Inflammatory macrophage (primary cell): ENCODE measurements around the gene BTN2A1.

Experiments used
- DNase-seq, 2 donors: peaks; one replicate each; pipeline ENCODE4 v3.0.0-alpha.2; 2020 to 2022

Gene BTN2A1

DNA sequence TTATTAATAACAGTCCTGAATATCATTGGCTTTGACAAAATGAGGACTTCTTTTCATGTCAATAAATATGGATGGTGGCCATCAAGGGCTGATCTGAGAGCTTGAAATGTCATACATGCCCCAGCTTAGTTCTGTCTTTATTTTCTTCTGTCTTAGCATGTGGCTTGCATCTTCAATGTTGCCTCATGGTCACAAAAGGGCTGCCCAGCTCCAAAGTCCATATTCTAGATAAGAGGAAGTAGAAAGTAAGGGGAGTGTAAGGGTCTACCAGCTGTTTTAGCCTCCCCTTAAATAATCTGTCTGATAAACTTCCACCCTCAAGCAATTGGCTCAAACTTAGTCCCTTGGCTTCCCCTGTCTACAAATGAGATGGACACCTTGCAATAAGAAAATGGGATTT lies 14.2 kb downstream of the BTN2A1 start:
- DNase-seq = no peak

DNA sequence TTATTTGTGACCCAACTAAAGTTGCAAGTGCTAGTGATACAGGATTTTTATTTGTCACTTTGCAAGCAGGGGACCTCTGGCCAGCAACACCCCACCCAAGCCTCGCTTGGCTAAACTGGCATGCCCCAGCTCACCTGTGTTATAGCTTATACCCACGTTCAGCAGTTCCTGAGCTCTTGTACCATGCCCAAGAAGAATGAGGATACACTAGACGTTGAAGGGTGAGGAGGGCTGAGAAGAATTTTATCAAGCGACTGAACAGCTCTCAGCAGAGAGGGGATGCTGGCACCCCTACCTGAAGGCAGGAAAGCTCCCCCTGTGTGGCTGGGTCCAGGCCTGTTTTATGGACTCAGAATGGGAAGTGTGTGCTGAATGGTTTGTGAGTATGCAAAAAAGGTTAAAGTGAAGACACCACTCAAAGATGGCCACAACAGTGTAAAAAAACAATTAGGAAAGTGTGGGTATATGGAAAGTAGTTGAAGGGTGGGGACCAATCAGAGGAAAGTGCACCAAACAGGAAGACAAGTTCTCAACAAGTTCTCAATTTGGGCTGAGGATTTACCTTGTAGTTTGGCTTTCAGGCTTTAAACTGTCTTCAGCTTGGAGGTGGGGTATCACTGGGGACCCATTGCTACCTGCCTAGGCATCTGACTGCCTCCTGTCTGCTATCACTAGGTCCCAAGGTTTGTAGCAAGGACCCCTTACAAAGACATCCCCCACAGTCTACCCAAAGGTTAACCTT lies 15.0 kb downstream of the BTN2A1 start:
- DNase-seq = peak; percentile 29 to 46

DNA sequence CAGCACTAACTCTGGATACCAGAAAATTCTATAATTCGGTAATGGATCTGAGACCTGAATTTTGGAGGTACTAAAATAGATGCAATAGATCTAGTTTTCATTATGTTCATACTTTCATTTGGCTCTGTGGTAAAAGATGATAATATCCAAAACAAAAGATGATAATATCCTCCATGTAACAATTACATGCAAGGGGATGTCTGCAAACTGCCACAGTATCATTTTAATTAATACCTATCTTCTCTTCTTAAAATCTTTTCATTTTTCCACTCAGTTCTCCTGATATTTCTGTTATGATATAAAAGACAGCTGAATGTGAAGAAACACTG lies 15.6 kb downstream of the BTN2A1 start:
- DNase-seq = no peak

DNA sequence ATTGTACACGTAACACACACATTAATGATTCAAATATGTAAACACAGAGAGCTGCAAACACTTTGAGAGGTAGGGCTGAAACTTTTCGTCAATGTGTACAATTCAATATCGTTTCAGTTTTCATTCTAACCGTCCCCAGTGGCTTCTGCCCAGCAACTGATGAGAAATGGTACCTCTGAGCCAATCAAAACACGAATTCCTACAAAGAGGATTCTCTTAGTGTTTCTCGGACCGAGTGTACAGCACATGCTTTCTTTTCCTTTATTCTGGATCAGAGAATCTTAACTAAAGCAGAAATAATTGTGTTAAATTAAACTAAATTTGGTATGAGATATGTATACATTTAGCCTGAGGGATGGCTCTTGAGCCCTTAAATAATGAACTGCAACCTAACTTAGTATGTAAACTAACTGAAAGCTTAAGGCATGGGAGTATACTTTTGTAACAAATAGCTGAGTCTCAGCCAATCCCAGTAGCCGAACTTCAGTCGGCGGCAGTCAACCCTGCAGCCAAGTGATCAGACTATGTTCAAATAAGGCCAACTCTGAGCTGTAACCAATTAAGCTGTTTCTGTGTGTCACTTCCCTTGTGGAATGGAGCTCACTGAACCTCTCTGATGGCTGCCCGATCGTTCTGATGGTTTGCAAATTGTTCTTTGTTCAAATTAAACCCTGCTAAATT lies 16.1 kb downstream of the BTN2A1 start:
- DNase-seq = peak; percentile 93 to 96

GRCh38 chr6:26474439-26474881 lies 16.7 kb downstream of the BTN2A1 start:
- no peak for DNase-seq

- DNase-seq = no peak
These were observed 18.3 kb downstream of the BTN2A1 start for GRCh38 chr6:26475823-26476729.

GRCh38 chr6:26476896-26477295 lies 19.1 kb downstream of the BTN2A1 start:
- peak in 1 of 2 donors; percentile 51 for DNase-seq

GRCh38 chr6:26477426-26477825 lies 19.7 kb downstream of the BTN2A1 start:
- no peak for DNase-seq

- DNase-seq = no peak
These were observed 20.6 kb downstream of the BTN2A1 start for GRCh38 chr6:26478100-26478984.

DNA sequence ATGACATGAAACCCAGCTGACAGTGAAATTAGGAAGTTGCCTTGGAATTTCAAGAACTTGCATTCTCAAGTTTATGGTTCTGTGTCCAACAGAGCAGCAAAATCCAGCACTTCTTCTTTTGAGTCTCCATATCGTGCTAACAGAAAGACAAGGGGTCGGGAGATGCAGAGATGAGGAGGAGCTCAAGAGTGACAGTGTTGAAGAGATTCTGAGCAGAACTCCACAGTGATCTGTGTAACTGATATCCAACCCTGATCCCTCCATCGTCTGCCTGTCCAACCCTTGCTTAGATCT lies 21.2 kb downstream of the BTN2A1 start:
- DNase-seq = peak; percentile 83 to 84

DNA sequence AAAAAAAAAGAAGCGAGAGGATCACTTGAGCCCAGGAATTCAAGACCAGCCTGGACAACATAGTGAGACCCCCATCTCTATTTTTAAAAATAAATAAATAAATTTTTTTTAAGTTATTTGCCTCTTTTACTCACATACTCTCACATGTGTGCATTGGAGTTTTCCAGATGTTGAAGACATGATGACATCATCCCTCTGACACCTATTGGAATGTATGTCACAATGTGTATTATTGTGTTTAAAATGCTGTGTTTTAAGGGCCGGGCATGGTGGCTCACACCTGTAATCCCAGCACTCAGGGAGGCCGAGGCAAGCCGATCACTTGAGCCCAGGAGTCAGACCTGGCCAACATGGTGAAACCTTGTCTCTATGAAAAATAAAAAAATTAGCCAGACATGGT lies 24.6 kb downstream of the BTN2A1 start:
- no peak for DNase-seq

DNA sequence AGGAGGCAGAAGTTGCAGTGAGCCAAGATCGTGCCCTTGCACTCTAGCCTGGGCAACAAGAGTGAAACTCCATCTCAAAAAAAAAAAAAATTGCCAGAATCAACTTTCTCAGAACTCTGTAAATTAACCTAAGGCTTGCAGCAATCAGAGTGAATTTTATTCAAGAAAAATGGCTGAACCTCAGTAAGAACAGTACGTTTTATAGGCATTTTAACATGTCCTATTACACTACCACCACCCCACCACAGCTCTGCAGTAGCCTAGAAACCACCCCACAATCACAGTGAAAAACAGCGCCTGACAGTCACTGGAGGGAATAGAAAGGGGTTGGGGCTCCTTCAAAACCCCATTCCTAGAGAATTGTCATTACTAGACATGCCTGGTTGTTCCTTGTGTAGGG lies 26.0 kb downstream of the BTN2A1 start:
- no peak for DNase-seq

- DNase-seq = no peak
These were observed 26.4 kb downstream of the BTN2A1 start for GRCh38 chr6:26484161-26484560.

- no peak for DNase-seq
These were observed 27.5 kb downstream of the BTN2A1 start for GRCh38 chr6:26485112-26485780.

DNA sequence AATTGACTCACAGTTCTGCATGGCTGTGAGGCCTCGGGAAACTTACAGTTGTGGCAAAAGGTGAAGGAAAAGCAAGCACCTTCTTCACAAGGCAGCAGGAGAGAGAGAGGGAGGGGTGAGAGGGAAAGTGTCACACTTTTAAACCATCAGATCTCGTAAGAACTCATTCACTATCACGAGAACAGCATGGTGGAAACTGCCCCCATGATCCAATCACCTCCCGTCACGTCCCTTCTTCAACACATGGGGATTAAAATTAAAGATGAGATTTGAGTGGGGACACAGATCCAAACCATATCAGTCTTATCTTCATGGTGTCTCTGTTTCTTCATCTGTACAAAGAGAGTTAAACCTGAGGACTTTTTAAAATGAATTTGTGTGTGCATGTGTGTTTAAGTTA lies 28.6 kb downstream of the BTN2A1 start:
- no peak for DNase-seq

GRCh38 chr6:26487466-26487865 lies 29.7 kb downstream of the BTN2A1 start:
- no peak for DNase-seq

DNA sequence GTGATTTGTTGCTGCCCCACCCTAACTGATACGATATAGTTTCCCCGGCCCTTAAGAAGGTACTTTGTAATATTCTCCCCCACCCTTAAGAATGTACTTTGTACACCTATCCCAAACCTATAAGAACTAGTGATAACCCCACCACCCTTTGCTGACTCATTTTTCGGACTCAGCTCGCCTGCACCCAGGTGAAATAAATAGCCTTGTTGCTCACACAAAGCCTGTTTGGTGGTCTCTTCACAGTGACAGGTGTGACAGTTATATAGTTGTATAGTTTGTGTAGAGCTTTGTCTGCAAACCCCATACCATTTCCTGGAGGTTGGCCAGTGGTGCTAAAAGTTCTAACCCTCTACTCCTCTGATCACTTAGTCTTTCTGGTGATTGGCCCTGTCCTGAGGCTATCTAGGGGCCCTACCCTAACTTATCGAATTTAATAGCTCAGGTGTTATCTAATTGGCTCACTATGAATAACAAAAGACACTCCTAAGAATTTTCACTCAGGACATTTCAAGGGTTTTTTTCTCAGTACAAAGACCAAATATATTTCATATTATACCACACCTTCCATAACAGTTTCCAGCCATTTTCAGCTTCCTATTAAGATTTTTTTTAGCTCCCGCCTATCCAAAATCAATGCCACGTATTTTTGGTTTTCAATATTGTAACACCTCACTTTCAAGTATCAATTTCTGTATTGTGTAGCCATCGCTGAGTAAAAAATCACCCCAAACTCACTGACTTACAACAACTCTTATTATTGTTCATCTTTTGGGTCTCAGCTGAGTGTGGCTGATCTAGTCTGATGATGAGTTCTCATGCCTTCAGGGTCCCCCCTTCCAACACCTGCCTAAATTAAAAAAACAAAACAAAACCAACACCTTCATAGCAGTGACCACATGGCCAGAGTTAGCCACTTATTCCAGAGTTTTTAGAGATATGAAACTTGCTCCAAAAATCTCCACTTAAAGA lies 32.5 kb downstream of the BTN2A1 start:
- no peak for DNase-seq

- no peak for DNase-seq
These were observed 33.8 kb downstream of the BTN2A1 start for GRCh38 chr6:26491604-26492003.

DNA sequence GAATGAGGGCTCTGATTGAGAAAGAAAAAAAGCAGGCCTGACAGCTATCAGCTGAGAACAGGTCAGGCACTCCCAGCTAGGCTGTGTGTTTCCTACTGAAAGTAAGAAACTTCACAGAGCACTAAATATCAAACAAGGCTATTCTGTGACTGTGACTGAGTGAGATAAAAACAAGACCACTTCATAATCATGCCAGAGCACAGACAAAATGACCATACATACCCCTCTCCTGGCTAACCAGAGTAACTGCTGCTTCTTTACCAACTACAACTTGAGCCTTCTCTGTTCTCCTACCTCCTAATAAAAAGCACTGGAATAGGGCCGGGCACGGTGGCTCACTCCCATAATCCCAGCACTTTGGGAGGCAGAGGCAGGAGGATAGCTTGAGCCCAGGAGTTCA lies 35.5 kb downstream of the BTN2A1 start:
- no peak for DNase-seq

DNA sequence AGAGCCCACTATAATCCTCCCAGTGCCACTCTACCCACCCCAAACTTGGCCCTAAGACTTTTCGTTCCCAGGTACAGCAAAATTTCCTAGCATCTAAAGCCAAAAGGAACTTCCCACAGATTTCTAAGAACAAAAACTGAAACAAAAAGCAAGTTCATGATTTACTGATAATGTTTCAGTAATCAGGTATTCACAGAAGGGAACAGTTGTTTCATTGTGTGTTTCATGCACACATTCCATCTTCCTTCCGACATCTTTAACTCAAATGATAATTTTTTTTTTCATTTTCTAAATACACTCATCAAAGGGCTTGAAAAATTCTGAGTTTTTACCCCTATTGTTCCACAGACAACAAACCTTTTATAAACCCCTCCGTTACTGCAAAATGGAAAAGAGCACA lies 36.4 kb downstream of the BTN2A1 start:
- no peak for DNase-seq

DNA sequence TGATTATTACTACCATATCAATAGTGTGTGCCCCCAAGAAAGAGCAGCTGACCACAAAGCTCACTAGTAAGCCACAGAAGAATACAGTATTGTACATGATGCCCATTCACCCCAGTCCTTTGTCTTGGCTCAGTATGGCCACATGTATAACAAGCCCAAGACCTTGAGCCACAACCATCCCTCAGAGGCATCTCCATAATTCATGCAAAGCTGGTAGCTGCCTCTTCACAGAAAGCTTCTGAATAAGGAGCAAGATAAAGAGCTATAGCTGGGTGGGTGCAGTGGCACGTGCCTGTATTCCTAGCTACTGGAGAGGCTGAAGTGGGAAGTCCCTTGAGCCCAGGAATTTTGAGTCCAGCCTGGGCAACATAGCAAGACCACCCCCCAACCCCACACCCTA lies 37.5 kb downstream of the BTN2A1 start:
- DNase-seq = no peak
